ENCODE data around the gene GRIK5.
A peak's percentile ranks its signal among the peaks of the same experiment; 100 is the strongest.

Gene GRIK5

DNA sequence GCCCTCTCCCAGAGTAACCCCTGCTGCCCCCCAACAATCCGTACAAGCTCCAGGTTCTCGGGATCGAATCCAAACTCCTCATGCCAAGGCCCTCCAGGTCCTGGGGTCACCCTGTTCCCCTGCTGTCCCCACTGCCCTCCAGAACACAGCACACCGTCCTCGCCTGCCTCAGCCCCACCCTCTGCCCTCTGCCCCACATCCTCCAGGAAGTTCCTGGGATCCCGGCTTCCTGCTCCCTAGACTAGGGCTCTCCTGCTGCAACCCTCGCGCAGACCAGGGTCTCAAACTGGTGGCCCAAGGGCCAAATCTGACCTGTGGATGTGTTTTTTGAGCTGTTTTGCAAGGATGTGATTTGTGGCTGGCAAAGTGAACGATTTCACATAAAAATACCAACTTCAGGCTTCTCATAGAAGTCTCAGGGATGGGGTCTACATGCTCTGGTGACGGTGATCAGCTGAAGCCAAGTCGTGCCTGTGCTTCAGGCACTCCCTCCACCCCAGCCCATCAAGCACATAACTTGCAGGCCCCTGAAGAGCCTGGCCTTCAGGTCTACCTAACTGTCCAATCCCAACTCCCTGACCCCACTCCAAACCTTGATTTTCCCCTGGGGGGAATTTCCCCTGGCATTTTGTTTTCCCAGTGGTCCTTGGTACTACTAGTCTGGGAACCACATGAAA is 112.7 kb downstream of the GRIK5 start:
- Histone ChIP-seq H3K27me3 (ENCODE audit: control insufficient read depth, low read length) (no peaks in the 10 kb centered on the region), H3K79me2 (ENCODE audit: control insufficient read depth, low read length) (peaks cover 21% of the 10 kb centered on the region), H3K4me1 (ENCODE audit: control insufficient read depth, low read length) (peaks cover 58% of the 10 kb centered on the region), H4K20me1 (ENCODE audit: control insufficient read depth, insufficient read depth, low read depth, low read length) (no peaks in the 10 kb centered on the region), H3K36me3 (ENCODE audit: control insufficient read depth, low read length) (peaks cover 42% of the 10 kb centered on the region), H3K4me2 (ENCODE audit: low read length) (peak overlapping the region; percentile 81), H3K27ac (ENCODE audit: low read depth, low read length) (peak overlapping the region; percentile 66; the same call in 1 of the 2 replicates), H3K9me2 (replicated peaks; ENCODE audit: control insufficient read depth, low read length) (no peaks in the 10 kb centered on the region), H3K4me3 (ENCODE audit: low read length) (peak overlapping the region; percentile 93), H3K9me3 (ENCODE audit: control insufficient read depth, insufficient read depth, low read length) (no peaks in the 10 kb centered on the region), H3F3A (ENCODE audit: control insufficient read depth, insufficient read depth) (peaks cover 15% of the 10 kb centered on the region)
- TF ChIP-seq CTCF (IDR thresholded peaks at IDR 0.05; ENCODE audit: low read depth, low read length, poor library complexity, severe bottlenecking), result no peak
- no peak for TF ChIP-seq EZH2phosphoT487 (IDR thresholded peaks at IDR 0.05; ENCODE audit: borderline replicate concordance, low read length)

GRCh38 chr19:41956621-41957020 is 113.4 kb downstream of the GRIK5 start:
- no peaks in the 10 kb centered on the region for H3K9me3 ChIP-seq (ENCODE audit: control insufficient read depth, insufficient read depth, low read length)
- H4K20me1 ChIP-seq (ENCODE audit: control insufficient read depth, insufficient read depth, low read depth, low read length), result no peaks in the 10 kb centered on the region
- no peak overlapping the region for H3K27ac ChIP-seq (ENCODE audit: low read depth, low read length)
- H3F3A ChIP-seq (ENCODE audit: control insufficient read depth, insufficient read depth), result peaks cover 15% of the 10 kb centered on the region
- no peak overlapping the region for H3K4me2 ChIP-seq (ENCODE audit: low read length)
- no peak overlapping the region for H3K4me3 ChIP-seq (ENCODE audit: low read length)
- TF ChIP-seq EZH2phosphoT487 (IDR thresholded peaks at IDR 0.05; ENCODE audit: borderline replicate concordance, low read length), result no peak
- TF ChIP-seq CTCF (IDR thresholded peaks at IDR 0.05; ENCODE audit: low read depth, low read length, poor library complexity, severe bottlenecking), result no peak
- H3K27me3 ChIP-seq (ENCODE audit: control insufficient read depth, low read length), result no peaks in the 10 kb centered on the region
- H3K4me1 ChIP-seq (ENCODE audit: control insufficient read depth, low read length), result peaks cover 64% of the 10 kb centered on the region
- peaks cover 21% of the 10 kb centered on the region for H3K79me2 ChIP-seq (ENCODE audit: control insufficient read depth, low read length)
- no peaks in the 10 kb centered on the region for H3K9me2 ChIP-seq (replicated peaks; ENCODE audit: control insufficient read depth, low read length)
- H3K36me3 ChIP-seq (ENCODE audit: control insufficient read depth, low read length), result peaks cover 42% of the 10 kb centered on the region

- Histone ChIP-seq H3K79me2 (ENCODE audit: control insufficient read depth, low read length) (peaks cover 24% of the 10 kb centered on the region), H3K27ac (ENCODE audit: low read depth, low read length) (peak overlapping the region; percentile 18; the same call in 1 of the 2 replicates)
- no peak for TF ChIP-seq EZH2phosphoT487 (IDR thresholded peaks at IDR 0.05; ENCODE audit: borderline replicate concordance, low read length)
- TF ChIP-seq CTCF (IDR thresholded peaks at IDR 0.05; ENCODE audit: low read depth, low read length, poor library complexity, severe bottlenecking), result no peak
Observed at GRCh38 chr19:41955521-41955920, 114.5 kb downstream of the GRIK5 start.

More at GRCh38 chr19:41955521-41955920, 114.5 kb downstream of the GRIK5 start:
- H3K9me2 ChIP-seq (replicated peaks; ENCODE audit: control insufficient read depth, low read length), result no peaks in the 10 kb centered on the region
- H3K4me3 ChIP-seq (ENCODE audit: low read length), result no peak overlapping the region
- peaks cover 42% of the 10 kb centered on the region for H3K36me3 ChIP-seq (ENCODE audit: control insufficient read depth, low read length)
- H3K4me2 ChIP-seq (ENCODE audit: low read length), result no peak overlapping the region
- H3K27me3 ChIP-seq (ENCODE audit: control insufficient read depth, low read length), result no peaks in the 10 kb centered on the region
- H4K20me1 ChIP-seq (ENCODE audit: control insufficient read depth, insufficient read depth, low read depth, low read length), result no peaks in the 10 kb centered on the region
- H3K4me1 ChIP-seq (ENCODE audit: control insufficient read depth, low read length), result peaks cover 71% of the 10 kb centered on the region
- no peaks in the 10 kb centered on the region for H3K9me3 ChIP-seq (ENCODE audit: control insufficient read depth, insufficient read depth, low read length)
- H3F3A ChIP-seq (ENCODE audit: control insufficient read depth, insufficient read depth), result peaks cover 17% of the 10 kb centered on the region

All from DOHH2 (cell line).